Fibroblast of skin of scalp (primary cell): ENCODE data around the gene LGALS12.
"Not testable (repeated sequence)": the region's sequence is repeated elsewhere in the genome, so short reads cannot be mapped to it uniquely, and the experiment has no call there.

ENCODE experiments used
- DNase-seq: peaks from one replicate; pipeline ENCODE4 v3.0.0-alpha.2; 2013

Gene LGALS12

DNA sequence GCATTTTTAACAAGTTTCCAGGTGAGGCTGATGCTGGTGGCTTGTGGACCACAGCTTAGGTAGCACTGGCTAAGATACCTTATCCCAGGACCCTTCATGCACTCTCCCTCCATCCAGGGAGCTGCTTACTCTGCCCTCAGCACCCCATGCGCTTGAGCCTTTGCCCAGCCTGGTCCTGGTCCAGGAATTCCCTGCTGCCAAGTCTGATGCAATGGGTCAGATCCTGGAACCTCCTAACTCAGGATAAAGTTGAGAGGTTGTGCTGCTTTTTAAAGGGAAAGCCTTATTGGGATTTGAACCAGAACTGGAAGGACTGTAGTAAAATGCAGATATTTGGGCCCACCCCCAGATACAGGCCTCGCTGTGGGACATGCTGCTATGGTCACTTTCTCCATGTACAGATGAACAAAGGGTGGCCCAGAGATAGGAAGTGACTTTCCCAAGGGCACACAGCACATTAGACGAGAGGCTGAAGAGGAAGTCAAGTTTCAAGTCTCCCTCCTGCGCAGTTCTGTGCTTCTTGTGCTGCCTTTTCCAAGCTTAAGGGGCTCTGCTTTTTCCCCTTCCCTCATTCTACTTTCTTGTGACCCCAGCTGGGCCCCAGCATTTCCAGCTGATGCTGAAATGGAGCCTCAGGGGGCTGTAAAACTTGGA lies 824 bp upstream of the LGALS12 start:
- DNase-seq = no peak

DNA sequence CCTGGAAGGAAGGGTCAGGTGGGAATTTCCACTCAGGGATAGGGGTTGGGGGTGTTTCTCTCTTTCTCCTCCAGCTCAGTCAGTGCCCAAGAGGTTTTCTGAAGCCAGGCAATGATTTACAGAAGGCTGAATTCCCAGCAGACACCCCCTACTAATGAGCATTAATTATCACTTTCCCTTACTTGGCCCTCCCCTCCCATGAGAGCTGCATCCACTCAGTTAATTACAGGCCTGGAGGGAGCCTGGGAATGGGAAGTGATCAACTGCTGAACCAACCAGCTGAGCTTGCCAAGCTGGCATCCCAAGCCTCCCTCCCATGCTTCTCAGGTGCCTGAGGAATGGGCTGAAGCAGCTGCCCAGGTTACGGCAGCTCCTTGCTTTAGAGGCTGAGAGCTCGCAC lies 992 bp downstream of the LGALS12 start:
- DNase-seq = no peak

DNA sequence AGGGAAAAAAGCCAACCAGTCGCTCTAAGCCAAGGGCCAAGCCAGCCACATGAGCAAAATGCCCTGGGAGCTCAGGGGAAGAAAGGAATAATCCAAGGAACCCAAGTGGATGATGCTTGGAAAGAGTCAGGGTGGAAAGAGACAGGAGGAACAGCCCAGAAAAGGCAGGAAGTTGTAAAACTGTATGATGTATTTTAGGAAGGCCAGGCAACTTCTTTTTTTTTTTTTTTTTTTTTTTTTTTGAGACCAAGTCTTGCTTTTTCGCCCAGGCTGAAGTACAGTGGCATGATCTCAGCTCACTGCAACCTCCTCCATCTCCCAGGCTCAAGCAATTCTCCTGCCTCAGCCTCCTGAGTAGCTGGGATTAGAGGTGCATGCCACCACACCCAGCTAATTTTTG lies 1.6 kb downstream of the LGALS12 start:
- DNase-seq = no peak

DNA sequence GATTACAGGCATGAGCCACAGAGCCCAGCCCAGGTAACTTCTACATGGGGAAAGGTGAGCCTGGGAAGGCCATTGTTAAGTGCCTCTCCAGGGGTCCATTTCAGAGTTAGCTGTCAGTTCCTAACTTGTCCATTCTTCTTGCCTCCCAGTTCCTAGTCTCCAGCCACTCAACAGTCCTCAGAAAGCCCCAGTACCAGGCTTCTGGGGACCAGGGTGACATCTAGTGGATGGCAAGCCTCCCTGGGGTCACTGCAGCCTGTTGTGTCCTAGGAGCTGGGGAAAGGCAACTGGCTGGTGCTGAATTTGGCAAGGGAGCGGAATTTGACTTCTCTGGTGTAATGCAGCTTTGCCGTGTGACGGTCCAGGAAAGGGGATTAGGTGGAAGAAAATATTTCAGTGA lies 2.1 kb downstream of the LGALS12 start:
- DNase-seq = no peak

DNA sequence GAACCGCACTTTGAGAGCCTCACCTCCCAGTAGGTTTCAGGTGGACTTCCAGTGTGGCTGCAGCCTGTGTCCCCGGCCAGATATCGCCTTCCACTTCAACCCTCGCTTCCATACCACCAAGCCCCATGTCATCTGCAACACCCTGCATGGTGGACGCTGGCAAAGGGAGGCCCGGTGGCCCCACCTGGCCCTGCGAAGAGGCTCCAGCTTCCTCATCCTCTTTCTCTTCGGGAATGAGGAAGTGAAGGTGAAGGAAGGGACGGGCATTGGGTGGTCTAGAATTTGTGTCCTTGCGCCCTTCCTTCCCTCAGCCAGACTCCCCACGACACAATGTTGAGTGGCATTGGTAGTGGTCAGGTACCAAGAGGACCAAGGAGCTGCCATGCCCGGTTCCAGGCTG lies 2.9 kb downstream of the LGALS12 start:
- DNase-seq = no peak

DNA sequence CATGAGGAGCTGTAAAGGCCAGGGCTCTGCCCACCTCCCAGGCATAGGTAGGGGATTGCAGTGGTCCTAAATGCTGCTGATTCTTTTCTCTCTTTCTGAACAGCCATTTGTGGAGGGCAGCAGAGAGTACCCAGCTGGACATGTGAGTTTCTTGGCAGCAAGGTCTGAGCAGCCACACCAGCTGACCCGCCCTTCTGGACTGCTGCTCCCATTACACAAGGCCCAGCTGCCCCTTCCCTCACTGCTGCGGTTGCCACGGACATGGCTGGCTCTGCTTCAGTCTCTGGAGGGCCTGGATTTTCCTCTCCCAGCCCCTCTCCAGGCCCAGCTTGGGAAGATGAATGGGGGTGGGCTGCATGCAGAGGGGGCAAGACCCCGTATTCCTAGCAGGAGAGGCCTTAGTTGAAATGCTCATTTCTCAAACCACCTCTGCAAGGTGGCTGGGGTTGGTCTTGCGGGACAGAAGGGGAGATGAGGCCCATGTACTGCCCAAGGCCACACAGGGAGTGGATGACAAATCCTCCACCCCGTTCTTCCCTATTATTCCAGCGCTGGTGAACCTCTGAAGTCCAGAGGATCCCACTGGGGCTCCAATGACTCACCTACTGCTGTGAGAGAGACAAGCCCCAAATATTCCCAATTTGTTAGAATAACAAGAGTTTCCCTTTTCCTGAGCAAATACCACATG lies 4.6 kb downstream of the LGALS12 start:
- peak; percentile 82 for DNase-seq

DNA sequence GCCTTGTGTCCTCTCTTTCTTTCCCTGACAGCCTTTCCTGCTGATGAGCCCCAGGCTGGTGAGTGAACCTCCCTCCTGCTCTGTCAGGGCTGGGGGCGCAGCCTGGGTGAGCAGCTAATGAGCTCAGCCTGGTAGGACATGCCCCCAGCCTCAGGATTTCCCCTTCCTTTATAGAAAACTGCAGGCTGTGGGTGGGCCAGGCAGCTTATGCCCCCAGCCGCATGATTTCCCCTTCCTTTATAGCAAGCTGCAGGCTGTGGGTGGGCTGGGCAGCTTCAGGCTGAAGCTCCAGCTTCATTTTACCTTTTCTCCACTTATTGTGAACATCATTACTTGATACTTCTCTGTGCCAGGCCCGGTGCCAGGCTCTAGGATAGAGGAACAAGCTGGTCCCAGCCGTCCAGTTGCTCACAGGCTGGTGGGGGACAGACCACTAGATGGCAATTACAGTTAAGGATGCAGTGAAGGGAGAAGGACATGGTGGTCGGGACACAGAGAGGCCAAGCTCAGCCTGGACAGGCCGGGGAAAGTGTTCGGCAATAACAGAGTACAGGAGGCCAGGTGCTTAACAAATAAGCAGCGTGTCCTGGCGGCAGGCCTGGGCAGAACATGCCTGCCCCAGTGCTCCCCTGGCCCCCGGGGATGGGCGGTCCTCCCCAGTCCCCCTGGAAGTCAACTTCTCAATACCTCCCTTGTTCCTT lies 5.3 kb downstream of the LGALS12 start:
- no peak for DNase-seq

DNA sequence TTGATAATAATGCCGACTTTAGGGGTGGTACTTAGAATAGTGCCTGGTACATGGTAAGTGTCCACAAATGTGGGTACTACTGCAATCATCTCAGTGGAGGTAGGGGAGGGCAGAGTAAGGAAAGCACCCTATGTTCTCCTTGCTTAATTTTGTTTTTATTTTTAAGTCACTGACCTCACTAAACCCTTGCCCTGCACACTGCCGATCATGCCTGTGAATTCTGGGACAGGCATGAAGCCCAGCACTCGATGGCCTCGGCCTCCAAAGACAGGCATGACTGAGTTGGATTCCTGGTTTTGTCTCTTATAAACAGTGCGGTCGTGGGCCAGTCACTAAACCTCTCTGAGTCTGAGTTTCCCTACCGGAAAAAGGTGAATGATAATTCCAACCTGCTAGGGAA lies 6.9 kb downstream of the LGALS12 start:
- DNase-seq = no peak

DNA sequence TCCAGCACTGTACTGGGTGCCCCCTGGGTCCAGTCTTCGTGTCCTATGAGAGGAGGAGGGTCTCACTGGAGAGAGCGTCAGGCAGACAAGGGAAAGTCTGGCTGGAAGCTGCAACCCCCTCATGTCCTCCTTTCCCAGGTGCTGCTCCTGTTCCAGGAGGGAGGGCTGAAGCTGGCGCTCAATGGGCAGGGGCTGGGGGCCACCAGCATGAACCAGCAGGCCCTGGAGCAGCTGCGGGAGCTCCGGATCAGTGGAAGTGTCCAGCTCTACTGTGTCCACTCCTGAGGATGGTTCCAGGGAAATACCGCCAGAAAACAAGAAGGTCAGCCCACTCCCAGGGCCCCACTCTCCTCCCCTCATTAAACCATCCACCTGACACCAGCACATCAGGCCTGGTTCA lies 10.2 kb downstream of the LGALS12 start:
- DNase-seq = no peak

DNA sequence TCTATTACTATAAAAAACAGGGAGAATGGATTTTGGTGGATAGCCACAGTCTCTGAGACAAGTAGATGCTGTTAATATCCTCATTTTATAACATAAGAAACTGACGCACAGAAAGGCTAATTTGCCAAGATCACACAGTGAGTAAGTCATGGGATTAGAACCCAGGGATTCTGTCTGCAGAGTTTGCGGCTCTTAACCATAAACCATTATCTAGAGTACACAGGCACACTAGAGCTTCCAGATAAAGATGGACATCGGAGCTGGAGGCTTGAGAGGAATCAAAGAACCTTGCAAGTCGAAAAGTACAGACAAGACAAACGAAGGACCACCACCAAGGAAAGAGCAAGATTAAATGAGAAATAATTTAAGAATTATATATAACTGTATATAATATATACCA lies 11.3 kb downstream of the LGALS12 start:
- DNase-seq = no peak

DNA sequence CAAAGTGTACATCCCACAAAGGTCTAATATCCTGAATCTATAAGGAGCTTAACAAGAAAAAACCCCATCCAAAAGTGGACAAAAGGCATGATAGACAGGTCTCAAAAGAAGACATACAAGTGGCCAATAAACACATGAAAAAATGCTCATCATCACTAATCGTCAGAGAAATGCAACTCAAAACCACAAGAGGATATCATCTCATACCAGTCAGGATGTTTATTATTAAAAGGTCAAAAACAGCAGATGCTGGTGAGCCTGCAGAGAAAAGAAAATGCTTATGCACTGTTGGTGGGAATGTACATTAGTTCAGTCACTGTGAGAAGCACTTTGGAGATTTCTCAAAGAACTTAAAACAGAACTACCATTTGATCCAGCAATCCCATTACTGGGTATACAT lies 12.7 kb downstream of the LGALS12 start:
- peak; percentile 61 for DNase-seq

DNA sequence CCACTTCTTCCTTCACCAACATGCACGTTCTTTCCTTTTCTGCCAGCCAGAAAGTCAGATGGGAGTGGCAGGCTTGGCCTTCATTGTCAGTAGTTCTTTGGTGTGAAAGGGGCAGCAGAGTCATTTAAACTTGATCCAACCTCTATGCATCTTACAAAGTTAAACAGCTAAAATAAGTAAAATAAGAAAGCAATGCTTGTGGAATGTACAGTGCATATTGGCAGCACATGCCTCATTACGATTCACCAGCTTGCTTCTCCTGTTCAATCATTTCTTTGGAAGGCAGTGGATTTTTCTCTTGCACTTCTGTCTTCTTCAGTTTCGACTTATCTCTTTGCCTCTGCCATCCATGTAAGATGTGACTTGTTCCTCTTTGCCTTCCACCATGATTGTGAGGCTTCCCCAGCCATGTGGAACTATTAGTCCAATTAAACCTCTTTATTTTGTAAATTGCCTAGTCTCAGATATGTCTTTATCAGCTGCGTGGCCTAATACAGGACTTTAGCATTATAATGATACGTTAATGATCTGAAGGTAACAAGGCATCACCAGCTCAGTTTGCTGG lies 14.8 kb downstream of the LGALS12 start:
- DNase-seq = peak; percentile 19

DNA sequence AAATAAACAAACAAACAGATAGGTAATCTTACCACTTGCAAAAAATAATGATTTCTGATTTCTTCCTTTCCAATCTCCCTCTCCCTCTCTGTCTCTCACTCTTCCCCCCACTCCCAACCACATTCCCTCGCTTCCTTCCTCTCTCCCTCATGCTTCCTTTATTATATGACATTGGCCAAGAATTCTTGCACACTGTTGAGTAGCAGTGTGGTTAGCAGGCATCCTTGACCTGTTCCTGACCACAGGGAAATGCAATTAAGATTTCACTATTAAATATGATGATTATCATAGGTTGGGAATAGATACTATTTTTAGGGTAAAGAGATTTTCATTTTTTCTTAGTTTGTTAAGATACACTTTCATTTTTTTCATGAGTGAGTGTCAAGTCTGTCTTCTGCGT lies 16.0 kb downstream of the LGALS12 start:
- DNase-seq = no peak

DNA sequence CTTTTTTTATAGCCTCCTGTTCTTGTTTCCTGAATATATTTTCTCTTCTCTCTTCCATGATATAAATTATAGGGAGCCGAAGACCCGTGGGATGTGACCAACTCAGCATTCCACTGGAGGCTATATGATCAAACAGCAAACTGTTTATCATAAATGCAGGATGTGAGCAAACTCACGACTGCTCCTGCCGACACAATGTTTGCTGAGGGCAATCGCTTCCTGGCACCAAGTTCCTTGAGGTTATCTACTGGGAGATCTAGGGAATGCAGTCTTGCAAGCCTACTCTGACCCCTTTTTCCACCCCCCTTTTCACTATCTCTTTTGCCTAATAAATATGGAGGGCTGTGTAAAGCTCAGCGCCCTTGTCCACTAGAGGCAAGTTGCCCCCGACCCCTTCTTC lies 17.3 kb downstream of the LGALS12 start:
- DNase-seq = no peak

DNA sequence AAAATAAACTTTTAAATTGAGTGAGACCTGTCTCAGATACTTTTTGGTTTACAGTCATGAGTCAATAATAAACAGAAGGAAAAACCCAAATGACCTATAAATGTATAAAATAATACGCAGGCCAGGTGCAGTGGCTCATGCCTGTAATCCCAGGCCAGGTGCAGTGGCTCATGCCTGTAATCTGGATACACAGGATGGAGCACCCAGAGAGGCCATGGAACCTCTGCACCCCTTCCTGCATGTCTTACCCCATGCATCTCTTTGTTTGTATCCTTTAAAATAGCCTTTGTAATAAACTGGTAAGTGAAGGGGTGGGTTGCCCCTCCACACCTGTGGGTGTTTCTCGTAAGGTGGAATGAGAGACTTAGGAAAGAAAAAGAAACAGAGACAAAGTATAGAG lies 21.8 kb downstream of the LGALS12 start:
- DNase-seq = no peak

DNA sequence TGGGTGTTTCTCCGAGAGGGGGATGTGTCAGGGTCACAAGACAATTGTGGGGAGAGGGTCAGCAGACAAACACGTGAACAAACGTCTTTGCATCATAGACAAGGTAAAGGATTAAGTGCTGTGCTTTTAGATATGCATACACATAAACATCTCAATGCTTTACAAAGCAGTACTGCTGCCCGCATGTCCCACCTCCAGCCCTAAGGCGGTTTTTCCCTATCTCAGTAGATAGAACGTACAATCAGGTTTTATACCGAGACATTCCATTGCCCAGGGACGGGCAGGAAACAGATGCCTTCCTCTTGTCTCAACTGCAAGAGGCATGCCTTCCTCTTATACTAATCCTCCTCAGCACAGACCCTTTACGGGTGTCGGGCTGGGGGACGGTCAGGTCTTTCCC lies 22.3 kb downstream of the LGALS12 start:
- DNase-seq = not testable (repeated sequence)

DNA sequence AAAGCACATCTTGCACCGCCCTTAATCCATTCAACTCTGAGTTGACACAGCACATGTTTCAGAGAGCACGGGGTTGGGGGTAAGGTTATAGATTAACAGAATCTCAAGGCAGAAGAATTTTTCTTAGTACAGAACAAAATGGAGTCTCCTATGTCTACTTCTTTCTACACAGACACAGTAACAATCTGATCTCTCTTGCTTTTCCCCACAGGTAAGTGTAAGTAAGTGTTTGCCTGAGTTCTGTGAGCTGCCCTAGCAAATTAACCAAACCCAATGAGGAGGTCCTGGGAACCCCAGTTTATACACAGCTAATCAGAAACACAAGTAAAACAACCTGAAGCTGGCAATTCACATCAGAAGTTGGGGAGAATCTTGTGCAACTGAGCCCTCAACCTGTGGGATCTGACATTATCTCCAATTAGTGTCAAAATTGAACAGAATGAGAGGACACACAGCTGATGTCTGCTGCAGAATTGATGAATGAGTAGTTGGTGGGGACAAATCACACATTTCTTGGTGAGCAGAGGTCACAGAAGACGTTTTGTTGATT lies 22.9 kb downstream of the LGALS12 start:
- not testable (repeated sequence) for DNase-seq

DNA sequence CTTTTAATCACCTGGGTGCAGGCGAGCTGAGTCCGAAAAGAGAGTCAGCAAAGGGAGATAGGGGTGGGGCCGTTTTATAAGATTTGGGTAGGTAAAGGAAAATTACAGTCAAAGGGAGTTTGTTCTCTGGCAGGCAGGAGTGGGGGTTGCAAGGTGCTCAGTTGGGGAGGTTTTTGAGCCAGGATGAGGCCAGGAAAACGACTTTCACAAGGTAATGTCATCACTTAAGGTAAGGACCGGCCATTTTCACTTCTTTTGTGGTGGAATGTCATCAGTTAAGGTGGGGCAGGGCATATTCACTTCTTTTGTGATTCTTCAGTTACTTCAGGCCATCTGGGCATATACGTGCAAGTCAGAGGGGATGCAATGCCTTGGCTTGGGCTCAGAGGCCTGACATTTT lies 23.5 kb downstream of the LGALS12 start:
- DNase-seq = not testable (repeated sequence)

DNA sequence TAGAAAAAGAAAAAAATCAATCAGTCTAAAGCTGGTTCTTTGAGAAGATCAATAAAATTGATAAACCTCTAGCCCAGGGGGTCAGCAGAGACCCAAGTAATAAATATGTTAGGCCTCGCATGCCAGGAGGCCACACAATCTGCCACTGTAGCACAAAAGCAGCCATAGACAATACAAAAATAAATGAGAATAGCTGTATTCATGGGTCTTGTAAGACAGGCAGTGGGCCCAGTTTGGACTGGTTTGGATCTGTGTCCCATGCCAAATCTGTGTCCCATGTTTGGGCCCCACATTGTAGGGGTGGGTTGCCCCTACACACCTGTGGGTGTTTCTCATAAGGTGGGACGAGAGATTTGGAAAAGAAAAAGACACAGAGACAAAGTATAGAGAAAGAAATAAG lies 24.1 kb downstream of the LGALS12 start:
- no peak for DNase-seq

DNA sequence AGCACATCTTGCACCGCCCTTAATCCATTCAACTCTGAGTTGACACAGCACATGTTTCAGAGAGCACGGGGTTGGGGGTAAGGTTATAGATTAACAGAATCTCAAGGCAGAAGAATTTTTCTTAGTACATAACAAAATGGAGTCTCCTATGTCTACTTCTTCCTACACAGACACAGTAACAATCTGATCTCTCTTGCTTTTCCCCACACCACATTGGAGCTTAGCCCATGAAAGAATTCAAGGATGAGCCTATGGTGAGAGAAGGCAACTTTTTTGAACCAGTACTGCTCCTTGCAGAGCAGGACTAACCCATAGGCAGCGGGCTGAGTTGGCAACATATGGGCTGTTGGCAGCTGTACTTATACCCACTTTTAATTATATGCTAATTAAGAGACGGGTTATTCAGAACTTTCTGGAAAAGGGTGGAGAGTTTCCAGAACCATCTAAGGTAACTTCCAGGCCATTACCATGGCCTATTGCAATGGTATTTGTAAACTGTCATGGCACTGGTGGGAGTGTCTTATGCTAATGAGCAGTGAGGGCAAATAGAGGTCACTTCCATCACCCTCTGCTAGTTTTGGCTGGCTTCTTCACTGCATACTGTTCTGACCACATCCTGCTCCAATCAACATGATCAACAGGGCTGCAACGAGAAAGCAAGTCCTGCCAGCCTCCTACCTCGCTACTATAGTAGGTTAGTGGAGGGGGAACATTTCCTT lies 25.3 kb downstream of the LGALS12 start:
- DNase-seq = peak; percentile 72

DNA sequence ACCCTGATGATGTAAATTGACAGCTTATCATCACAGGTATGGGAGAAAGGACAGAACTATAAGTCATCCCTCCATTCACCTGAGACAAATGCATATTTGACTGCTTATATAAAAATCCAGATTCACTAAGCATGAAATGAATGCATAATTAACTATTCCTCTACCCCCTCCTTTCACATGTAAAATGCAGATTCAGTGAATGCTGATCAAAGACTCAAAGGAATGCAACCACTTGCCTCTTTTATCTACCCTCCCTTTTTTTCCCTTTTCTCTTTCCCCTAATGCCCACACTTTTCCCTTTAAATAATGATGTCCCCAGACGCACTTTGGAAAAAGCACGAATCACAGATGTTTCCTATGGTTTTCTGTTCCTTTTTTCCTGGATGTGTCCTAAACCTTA lies 26.2 kb downstream of the LGALS12 start:
- no peak for DNase-seq

DNA sequence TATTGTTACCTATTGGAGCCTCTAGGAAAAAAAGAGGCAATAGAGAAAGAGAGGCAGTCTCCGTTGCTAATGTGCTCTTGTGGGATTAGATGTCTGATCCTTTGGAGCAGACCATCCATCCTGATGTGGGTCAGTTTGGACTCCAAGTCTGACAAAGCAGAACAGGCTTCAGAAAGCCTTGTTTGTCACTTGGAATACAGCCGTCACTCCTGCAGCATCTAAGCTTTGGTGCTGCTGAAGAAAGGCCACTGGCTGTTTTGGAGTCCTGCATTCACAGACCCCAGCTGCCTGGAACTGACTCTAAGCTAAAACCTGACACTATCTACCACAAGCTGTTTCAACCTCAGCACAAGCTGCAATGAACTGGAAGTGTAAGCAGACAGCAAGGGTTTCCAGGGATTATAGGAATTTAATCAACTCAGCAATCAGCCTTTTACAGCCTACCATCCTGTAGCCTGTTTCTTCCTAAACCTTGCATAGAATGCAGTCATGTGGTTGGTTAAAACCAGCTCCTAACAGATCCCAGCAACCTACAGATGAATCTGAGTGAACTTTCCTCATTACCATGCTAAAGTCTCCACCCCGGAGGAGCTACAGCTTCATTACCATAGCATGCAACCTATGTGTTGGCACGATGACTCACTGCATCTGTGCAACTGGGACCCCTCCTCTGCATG lies 27.1 kb downstream of the LGALS12 start:
- no peak for DNase-seq
